Panc1 (cell line): Measurements from ENCODE around the gene SMIM31. TPM values are rescaled to one million over a fixed set of nuclear protein-coding genes. Genes with fewer than 3 reads are reported as not detected.

ENCODE experiments used
- ATAC-seq: fragments of 200-7000 bp; cut with Tn5 transposase; 2 replicates; pipeline ENCODE4 v1.9.1; 2020; ENCODE audit warnings: mild to moderate bottlenecking, moderate library complexity
- BruUV-seq: library from RNA; stranded (reverse); fragments of 400-500 nt; replicated peaks from 2 replicates; lab custom pipeline; 2021; lab: Mats Ljungman, UMichigan
- CTCF ChIA-PET: fragments of 300-600 bp; sonication (Branson Sonifier 250); formaldehyde crosslinking; loops from one replicate; lab custom pipeline; 2022; ENCODE audit warnings: antibody characterized with exemption; lab: Charles Lee
- POLR2A ChIA-PET: fragments of 300-600 bp; sonication (Branson Sonifier 250); formaldehyde crosslinking; loops from one replicate; lab custom pipeline; 2022; ENCODE audit warnings: antibody characterized with exemption; lab: Charles Lee
- DNase-seq: peaks from one replicate; pipeline ENCODE4 v3.0.0-alpha.2; 2010; ENCODE audit warnings: low read depth, low spot score
- H3K27ac ChIP-seq: 2 replicates; pipeline ENCODE4 v1.5.1; 2011; ENCODE audit warnings: mild to moderate bottlenecking, low read length, inconsistent platforms
- H3K27me3 ChIP-seq: fragments of 200-500 bp; sonication (Bioruptor generic); 2 replicates; pipeline ENCODE4 v1.6.0; 2014; ENCODE audit warnings: low read length, inconsistent platforms; ENCODE audit not compliant: control insufficient read depth, insufficient read depth
- H3K36me3 ChIP-seq: fragments of 200-500 bp; sonication (Bioruptor generic); 2 replicates; pipeline ENCODE4 v1.5.1; 2014; ENCODE audit warnings: inconsistent platforms, mild to moderate bottlenecking, low read length, moderate library complexity; ENCODE audit not compliant: control insufficient read depth, insufficient read depth
- H3K4me1 ChIP-seq: 2 replicates; pipeline ENCODE4 v1.5.1; 2011; ENCODE audit warnings: inconsistent platforms, mild to moderate bottlenecking, low read length, moderate library complexity; ENCODE audit not compliant: control insufficient read depth, insufficient read depth
- H3K4me3 ChIP-seq, 2 experiments: 2 replicates each; pipeline ENCODE4 v1.5.1; 2011 to 2012; ENCODE audit warnings: low read depth in 2 of 2, low read length in 2 of 2, mild to moderate bottlenecking in 2 of 2, inconsistent platforms in 1 of 2, moderate library complexity in 1 of 2
- H3K9me3 ChIP-seq: fragments of 200-500 bp; sonication (Bioruptor generic); 2 replicates; pipeline ENCODE4 v1.5.1; 2014; ENCODE audit warnings: low read depth, mild to moderate bottlenecking, inconsistent platforms, low read length, moderate library complexity; ENCODE audit not compliant: control insufficient read depth, insufficient read depth
- CTCF ChIP-seq: fragments of 450-650 bp; IDR thresholded peaks from 2 replicates; pipeline ENCODE4 v1.5.1; 2017; ENCODE audit warnings: mild to moderate bottlenecking
- POLR2AphosphoS5 ChIP-seq: IDR thresholded peaks from 2 replicates; pipeline ENCODE4 v1.6.1; 2012; ENCODE audit warnings: mild to moderate bottlenecking, low read depth, low read length, moderate library complexity
- REST ChIP-seq, 2 experiments: IDR thresholded peaks; 2 replicates each; pipeline ENCODE4 v1.6.1; 2011 to 2012; ENCODE audit warnings: low read depth in 2 of 2, control low read depth in 1 of 2, low read length in 1 of 2, mild to moderate bottlenecking in 1 of 2, moderate library complexity in 1 of 2; ENCODE audit not compliant: insufficient read depth in 1 of 2
- SIN3A ChIP-seq: IDR thresholded peaks from 2 replicates; pipeline ENCODE4 v1.6.1; 2012; ENCODE audit warnings: low read depth, mild to moderate bottlenecking, low read length, moderate library complexity, borderline replicate concordance; ENCODE audit not compliant: insufficient read depth
- TCF7L2 ChIP-seq: IDR thresholded peaks from 2 replicates; pipeline ENCODE4 v1.6.1; 2011; ENCODE audit warnings: mild to moderate bottlenecking, low read depth, low read length, inconsistent platforms
- in situ Hi-C: cut with HindIII; loops from 2 replicates; pipeline ENCODE4 v1.10.0; 2016; ENCODE audit warnings: low sequenced_read_pairs, low pct_unique_long_range_greater_than_20kb
- intact Hi-C: fragments of 100-400 bp; cut with micrococcal nuclease; formaldehyde crosslinking; loops from one replicate; pipeline ENCODE4 v1.10.0; 2022; ENCODE audit not compliant: unreplicated experiment
- total RNA-seq: library from RNA; stranded (reverse); gene quantifications from one replicate; pipeline ENCODE4 v1.2.1, GENCODE V29; 2021; ENCODE audit not compliant: unreplicated experiment

Gene SMIM31
- total RNA-seq, 1 experiment from 2014 or later: not detected

- Histone ChIP-seq H3K4me1 (no peaks in the 10 kb centered on the region), H3K27ac (no peak overlapping the region), H3K36me3 (no peaks in the 10 kb centered on the region), H3K9me3 (no peaks in the 10 kb centered on the region), H3K4me3 (no peak overlapping the region), H3K27me3 (no peaks in the 10 kb centered on the region)
- DNase-seq (no peak), ATAC-seq (no peak)
- CTCF ChIA-PET: no interaction called here
- intact Hi-C loops: no loop called here
- POLR2A ChIA-PET: no interaction called here
- no TSS peak for BruUV-seq
- in situ Hi-C loops: no loop called here
- TF ChIP-seq TCF7L2: no peak
- no peak for TF ChIP-seq REST (IDR thresholded peaks at IDR 0.05; ENCODE audit: insufficient read depth in 1 of 2, low read depth in 2 of 2, low read length in 1 of 2)
- no peak for TF ChIP-seq POLR2AphosphoS5
- no peak for TF ChIP-seq SIN3A
- TF ChIP-seq CTCF: no peak
These were observed 1.5 kb downstream of the SMIM31 start for GRCh38 chr4:164755432-164755831.

DNA sequence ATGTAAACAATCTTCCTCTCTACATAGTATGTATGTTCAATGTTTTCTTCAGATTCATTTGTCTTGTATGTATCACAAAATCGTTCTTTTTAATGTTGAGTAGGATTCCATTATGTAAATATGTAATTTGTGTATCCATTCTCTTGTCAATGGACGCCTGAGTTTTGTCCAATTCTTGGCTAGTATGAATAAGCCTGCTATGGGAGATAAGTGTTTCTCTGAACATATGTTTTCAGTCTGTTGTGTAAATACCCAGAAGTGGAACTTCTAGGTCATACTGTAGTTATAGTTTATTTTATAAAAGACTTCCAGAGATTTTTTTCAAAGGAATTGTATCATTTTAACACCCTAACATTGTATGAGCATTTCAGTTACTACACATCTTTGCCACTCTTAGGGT lies 2.8 kb downstream of the SMIM31 start:
- TF ChIP-seq REST (IDR thresholded peaks at IDR 0.05; ENCODE audit: insufficient read depth in 1 of 2, low read depth in 2 of 2, low read length in 1 of 2) (no peak), POLR2AphosphoS5 (no peak), CTCF (no peak), SIN3A (no peak), TCF7L2 (no peak)
- ChIA-PET CTCF (no interaction called here), POLR2A (no interaction called here)
- no TSS peak for BruUV-seq
- no peaks in the 10 kb centered on the region for H3K27me3 ChIP-seq
- ATAC-seq: no peak
- H3K36me3 ChIP-seq: no peaks in the 10 kb centered on the region
- H3K4me3 ChIP-seq: no peak overlapping the region
- DNase-seq: no peak
- no peak overlapping the region for H3K27ac ChIP-seq
- intact Hi-C loops: no loop called here
- H3K4me1 ChIP-seq: no peaks in the 10 kb centered on the region
- H3K9me3 ChIP-seq: no peaks in the 10 kb centered on the region
- in situ Hi-C loops: no loop called here
